SU-DHL-6 (cell line): Measurements from ENCODE around the gene KRTAP10-10.

Source experiments
- H2AFZ ChIP-seq: fragments of 200-600 bp; sonication (generic); 2 replicates; pipeline ENCODE4 v1.6.1; 2014; ENCODE audit warnings: low read depth, mild to moderate bottlenecking, moderate library complexity, mixed read lengths, antibody characterized with exemption, low read length; ENCODE audit not compliant: severe bottlenecking
- H3F3A ChIP-seq: fragments of 200-600 bp; shearing (Covaris generic); 2 replicates; pipeline ENCODE4 v1.6.0; 2016; ENCODE audit warnings: antibody characterized with exemption, mild to moderate bottlenecking; ENCODE audit not compliant: insufficient read depth
- H3K27ac ChIP-seq: fragments of 200-600 bp; sonication (generic); 2 replicates; pipeline ENCODE4 v1.5.1; 2016; ENCODE audit warnings: low read depth, mild to moderate bottlenecking, low read length, moderate library complexity, mixed read lengths
- H3K27me3 ChIP-seq: fragments of 200-600 bp; sonication (generic), shearing (Covaris generic); 2 replicates; pipeline ENCODE4 v1.6.0; 2014; ENCODE audit warnings: mild to moderate bottlenecking, low read length
- H3K36me3 ChIP-seq: fragments of 200-600 bp; sonication (generic); 2 replicates; pipeline ENCODE4 v1.6.1; 2014; ENCODE audit warnings: mild to moderate bottlenecking, low read length, mixed read lengths
- H3K4me2 ChIP-seq: fragments of 300-600, 200-600 bp; shearing (Covaris generic), sonication (generic); 2 replicates; pipeline ENCODE4 v1.6.0; 2014; ENCODE audit warnings: low read length, low read depth, mild to moderate bottlenecking; ENCODE audit not compliant: poor library complexity, severe bottlenecking
- H3K4me3 ChIP-seq: fragments of 200-600 bp; sonication (generic); 2 replicates; pipeline ENCODE4 v1.5.1; 2014; ENCODE audit warnings: antibody characterized with exemption, low read length, mild to moderate bottlenecking, mixed read lengths; ENCODE audit not compliant: insufficient read depth, poor library complexity, severe bottlenecking
- H3K79me2 ChIP-seq: fragments of 200-600 bp; sonication (generic); 2 replicates; pipeline ENCODE4 v1.6.1; 2014; ENCODE audit warnings: mild to moderate bottlenecking, low read length, moderate library complexity; ENCODE audit not compliant: insufficient read depth
- H3K9ac ChIP-seq: fragments of 200-600 bp; sonication (generic); 2 replicates; pipeline ENCODE4 v1.7.0; 2014; ENCODE audit warnings: mild to moderate bottlenecking, low read length
- H3K9me2 ChIP-seq: fragments of 200-600 bp; sonication (generic); replicated peaks from 2 replicates; pipeline ENCODE4 v1.6.1; 2014; ENCODE audit warnings: low read length; ENCODE audit not compliant: insufficient read depth
- H3K9me3 ChIP-seq: fragments of 200-600 bp; sonication (generic); 2 replicates; pipeline ENCODE4 v1.6.1; 2014; ENCODE audit warnings: low read length, mixed read lengths; ENCODE audit not compliant: insufficient read depth
- H4K20me1 ChIP-seq: fragments of 200-600 bp; sonication (generic); 2 replicates; pipeline ENCODE4 v1.6.1; 2014; ENCODE audit warnings: low read depth, mild to moderate bottlenecking, antibody characterized with exemption, low read length, moderate library complexity, mixed read lengths
- CTCF ChIP-seq: fragments of 200-600 bp; sonication (generic); IDR thresholded peaks from one replicate; pipeline ENCODE4 v1.5.1; 2017; ENCODE audit warnings: antibody characterized with exemption, mild to moderate bottlenecking, low read length, moderate library complexity; ENCODE audit not compliant: insufficient read depth, poor library complexity, severe bottlenecking
- EZH2phosphoT487 ChIP-seq: fragments of 200-600 bp; sonication (generic), shearing (Covaris generic); conservative IDR thresholded peaks from 2 replicates; pipeline ENCODE4 v1.6.1; 2018; ENCODE audit warnings: mild to moderate bottlenecking, antibody characterized with exemption, low read length, moderate library complexity, mixed read lengths

KRTAP10-10 gene

GRCh38 chr21:44601596-44602462, 35.3 kb upstream of the KRTAP10-10 start:
- H3K4me2 ChIP-seq: no peak overlapping the region
- no peak overlapping the region for H3K9ac ChIP-seq
- H3K9me3 ChIP-seq: no peaks in the 10 kb centered on the region
- H3K79me2 ChIP-seq: no peaks in the 10 kb centered on the region
- no peaks in the 10 kb centered on the region for H3K36me3 ChIP-seq
- no peaks in the 10 kb centered on the region for H3K9me2 ChIP-seq
- H2AFZ ChIP-seq: no peak overlapping the region
- no peaks in the 10 kb centered on the region for H3K27me3 ChIP-seq
- TF ChIP-seq EZH2phosphoT487 (no peak), CTCF (no peak)
- no peak overlapping the region for H3K4me3 ChIP-seq
- H3K27ac ChIP-seq: no peak overlapping the region
- H4K20me1 ChIP-seq: no peaks in the 10 kb centered on the region
- no peaks in the 10 kb centered on the region for H3F3A ChIP-seq

GRCh38 chr21:44602463-44602850, 34.7 kb upstream of the KRTAP10-10 start:
- TF ChIP-seq EZH2phosphoT487 (no peak), CTCF (no peak)
- Histone ChIP-seq H3K9me2 (no peaks in the 10 kb centered on the region), H3K79me2 (no peaks in the 10 kb centered on the region), H3K9me3 (no peaks in the 10 kb centered on the region), H3K4me2 (no peak overlapping the region), H3K9ac (no peak overlapping the region), H3F3A (no peaks in the 10 kb centered on the region), H3K27ac (no peak overlapping the region), H3K4me3 (no peak overlapping the region), H3K27me3 (no peaks in the 10 kb centered on the region), H4K20me1 (no peaks in the 10 kb centered on the region), H2AFZ (no peak overlapping the region), H3K36me3 (no peaks in the 10 kb centered on the region)

GRCh38 chr21:44603109-44603875, 33.9 kb upstream of the KRTAP10-10 start:
- no peaks in the 10 kb centered on the region for H4K20me1 ChIP-seq
- H3K4me3 ChIP-seq: no peak overlapping the region
- H3F3A ChIP-seq: no peaks in the 10 kb centered on the region
- no peak overlapping the region for H3K9ac ChIP-seq
- H3K9me2 ChIP-seq: no peaks in the 10 kb centered on the region
- no peak overlapping the region for H3K27ac ChIP-seq
- H3K4me2 ChIP-seq: no peak overlapping the region
- no peak for TF ChIP-seq CTCF
- TF ChIP-seq EZH2phosphoT487: no peak
- no peak overlapping the region for H2AFZ ChIP-seq
- H3K36me3 ChIP-seq: no peaks in the 10 kb centered on the region
- no peaks in the 10 kb centered on the region for H3K9me3 ChIP-seq
- H3K79me2 ChIP-seq: no peaks in the 10 kb centered on the region
- no peaks in the 10 kb centered on the region for H3K27me3 ChIP-seq
